ENCODE data around the gene EVX1.

Gene EVX1

DNA sequence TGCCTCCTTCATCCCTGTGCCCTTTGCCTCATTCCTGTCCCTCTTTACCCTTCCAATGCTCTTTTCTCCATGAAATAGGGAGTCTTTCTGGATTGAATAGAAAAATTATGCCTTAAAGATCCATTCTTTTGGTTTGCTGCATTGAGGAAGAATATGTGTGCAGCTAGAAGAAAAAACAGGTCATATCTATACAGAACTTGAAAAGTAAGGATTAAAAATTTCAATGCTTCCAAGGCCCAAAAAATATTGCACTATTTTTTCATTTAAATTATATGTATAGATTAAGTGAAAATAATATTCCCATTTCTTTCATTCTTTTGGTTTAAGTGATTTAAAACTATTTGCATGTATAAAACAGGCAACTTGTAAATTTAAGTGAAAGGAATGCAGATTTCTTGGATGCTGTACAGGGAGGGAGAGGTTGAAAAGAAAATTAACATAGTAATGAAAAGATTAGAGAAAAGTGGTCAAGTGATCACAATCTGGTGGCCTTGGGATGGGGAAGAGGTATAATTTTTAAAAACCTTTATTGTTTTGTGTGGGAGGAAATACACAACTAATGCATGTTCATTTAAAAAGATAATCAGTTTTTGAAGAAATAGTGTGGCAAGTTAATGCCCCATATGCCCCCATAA is 18.5 kb upstream of the EVX1 start:
- no peak for DNase-seq (ENCODE audit: low read depth in 1 of 2, low spot score in 1 of 2)
- in situ Hi-C loops (cut with HindIII; ENCODE audit: low pct_unique_long_range_greater_than_20kb, low sequenced_read_pairs): no loop called here
- no peak for TF ChIP-seq JUND (IDR thresholded peaks at IDR 0.05; ENCODE audit: low read depth)

GRCh38 chr7:27224983-27225934 is 17.3 kb upstream of the EVX1 start:
- no peak for TF ChIP-seq JUND (IDR thresholded peaks at IDR 0.05; ENCODE audit: low read depth)
- in situ Hi-C loops (cut with HindIII; ENCODE audit: low pct_unique_long_range_greater_than_20kb, low sequenced_read_pairs): no loop called here
- no peak for DNase-seq (ENCODE audit: low read depth in 1 of 2, low spot score in 1 of 2)

- in situ Hi-C loops (cut with HindIII; ENCODE audit: low pct_unique_long_range_greater_than_20kb, low sequenced_read_pairs): no loop called here
- no peak for DNase-seq (ENCODE audit: low read depth in 1 of 2, low spot score in 1 of 2)
- TF ChIP-seq JUND (IDR thresholded peaks at IDR 0.05; ENCODE audit: low read depth): no peak
These were observed 13.2 kb upstream of the EVX1 start for GRCh38 chr7:27229448-27229847.

DNA sequence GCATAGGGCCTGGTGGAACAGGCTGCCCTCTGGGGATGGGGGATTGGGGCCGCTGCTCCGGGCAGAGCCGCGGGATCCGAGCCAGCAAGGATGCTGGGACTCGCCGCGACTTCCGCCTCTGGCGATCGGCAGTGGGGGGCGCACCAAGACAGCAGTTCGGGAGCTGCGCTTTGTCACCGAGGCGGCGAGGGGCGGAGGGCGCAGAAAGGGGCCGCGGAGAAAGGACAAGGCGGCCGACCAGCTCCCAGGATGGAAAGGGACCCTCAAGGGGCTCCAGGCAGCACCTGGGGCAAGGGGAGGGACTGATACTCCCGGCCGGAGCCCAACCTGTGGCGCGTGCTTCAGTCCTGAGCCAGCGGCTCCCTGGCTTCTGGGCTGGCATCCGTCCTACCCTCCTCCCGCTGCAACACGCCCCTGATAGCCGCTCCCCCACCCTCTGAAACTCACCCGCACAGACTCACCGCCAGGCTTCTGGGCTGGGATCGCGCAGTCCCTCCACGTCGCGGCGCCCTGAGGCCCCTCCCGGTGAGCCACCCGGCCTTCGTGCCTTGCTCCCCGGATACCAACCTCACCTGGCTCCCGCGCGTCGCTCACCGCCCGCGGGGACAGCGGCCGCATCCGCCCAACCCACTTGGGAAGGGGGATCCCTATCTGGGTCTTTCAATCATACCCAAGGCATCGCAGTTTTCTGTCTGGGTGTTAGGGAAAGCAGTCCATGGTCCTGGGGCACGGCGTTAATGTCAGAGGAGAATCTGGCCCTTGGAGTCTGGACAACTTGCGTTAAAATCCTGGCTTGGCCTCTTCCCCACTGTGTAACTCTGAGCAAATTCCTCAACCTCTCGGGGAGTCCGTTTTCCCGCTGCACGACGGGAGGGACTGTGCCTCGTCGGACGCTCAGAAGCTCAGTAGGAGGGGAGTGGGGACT is 7.0 kb upstream of the EVX1 start:
- no peak for TF ChIP-seq JUND (IDR thresholded peaks at IDR 0.05; ENCODE audit: low read depth)
- peak; percentile 42 to 51 for DNase-seq (ENCODE audit: low read depth in 1 of 2, low spot score in 1 of 2)
- in situ Hi-C loops (cut with HindIII; ENCODE audit: low pct_unique_long_range_greater_than_20kb, low sequenced_read_pairs): no loop called here

GRCh38 chr7:27237735-27238334 is 4.8 kb upstream of the EVX1 start:
- no peak for DNase-seq (ENCODE audit: low read depth in 1 of 2, low spot score in 1 of 2)
- in situ Hi-C loops (cut with HindIII; ENCODE audit: low pct_unique_long_range_greater_than_20kb, low sequenced_read_pairs): no loop called here
- no peak for TF ChIP-seq JUND (IDR thresholded peaks at IDR 0.05; ENCODE audit: low read depth)

GRCh38 chr7:27238979-27239386 is 3.6 kb upstream of the EVX1 start:
- in situ Hi-C loops (cut with HindIII; ENCODE audit: low pct_unique_long_range_greater_than_20kb, low sequenced_read_pairs): no loop called here
- no peak for DNase-seq (ENCODE audit: low read depth in 1 of 2, low spot score in 1 of 2)
- no peak for TF ChIP-seq JUND (IDR thresholded peaks at IDR 0.05; ENCODE audit: low read depth)

GRCh38 chr7:27239387-27240014 is 3.1 kb upstream of the EVX1 start:
- in situ Hi-C loops (cut with HindIII; ENCODE audit: low pct_unique_long_range_greater_than_20kb, low sequenced_read_pairs): no loop called here
- TF ChIP-seq JUND (IDR thresholded peaks at IDR 0.05; ENCODE audit: low read depth): no peak
- DNase-seq (ENCODE audit: low read depth in 1 of 2, low spot score in 1 of 2): no peak

- in situ Hi-C loops (cut with HindIII; ENCODE audit: low pct_unique_long_range_greater_than_20kb, low sequenced_read_pairs): no loop called here
- no peak for TF ChIP-seq JUND (IDR thresholded peaks at IDR 0.05; ENCODE audit: low read depth)
- DNase-seq (ENCODE audit: low read depth in 1 of 2, low spot score in 1 of 2): no peak
These were observed 2.4 kb upstream of the EVX1 start for GRCh38 chr7:27240015-27240731.

DNA sequence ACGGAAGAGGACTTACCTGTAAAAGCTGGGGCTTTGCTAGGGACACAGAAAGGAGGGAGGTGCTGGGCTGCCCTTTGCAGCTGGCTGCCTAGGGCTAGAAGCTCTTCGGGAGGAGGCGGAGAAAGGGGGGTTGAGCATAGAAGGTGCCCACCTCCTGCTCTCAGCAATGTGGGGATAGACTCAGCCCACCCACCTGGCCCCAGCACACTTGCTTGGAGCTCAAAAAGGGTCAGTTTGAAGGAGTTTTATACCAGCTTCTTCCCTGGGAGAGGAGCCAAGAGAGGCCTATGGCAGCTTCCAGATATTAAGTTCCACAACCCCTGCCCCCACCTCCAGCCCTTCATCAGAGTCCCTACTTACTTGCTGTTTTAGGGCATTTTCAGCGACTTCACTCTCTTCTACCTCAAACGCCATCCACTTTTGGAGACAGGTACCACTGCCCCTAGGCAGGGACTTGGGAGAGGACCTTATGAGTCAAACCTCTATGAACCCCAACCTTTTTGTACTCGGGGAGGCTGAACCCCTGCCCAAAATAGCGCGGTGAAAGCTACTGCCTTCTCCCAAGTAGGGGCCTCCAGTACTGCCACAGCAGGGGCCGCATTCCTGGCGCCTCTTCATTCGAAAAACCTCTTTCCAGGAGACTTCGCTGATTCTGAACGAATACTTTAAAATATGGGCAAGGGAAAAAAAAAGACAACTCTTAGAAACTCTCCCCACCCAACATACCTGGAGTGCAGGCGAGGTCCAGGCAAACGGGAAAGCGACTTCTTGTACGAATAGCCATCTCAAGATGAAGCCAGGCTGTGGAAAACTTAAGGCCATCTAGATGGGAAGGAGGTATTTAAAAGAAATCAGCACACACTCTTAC is 1.2 kb upstream of the EVX1 start:
- TF ChIP-seq JUND (IDR thresholded peaks at IDR 0.05; ENCODE audit: low read depth): no peak
- no peak for DNase-seq (ENCODE audit: low read depth in 1 of 2, low spot score in 1 of 2)
- in situ Hi-C loops (cut with HindIII; ENCODE audit: low pct_unique_long_range_greater_than_20kb, low sequenced_read_pairs): no loop called here

GRCh38 chr7:27242154-27242553 is 448 bp upstream of the EVX1 start:
- no peak for TF ChIP-seq JUND (IDR thresholded peaks at IDR 0.05; ENCODE audit: low read depth)
- in situ Hi-C loops (cut with HindIII; ENCODE audit: low pct_unique_long_range_greater_than_20kb, low sequenced_read_pairs): no loop called here
- DNase-seq (ENCODE audit: low read depth in 1 of 2, low spot score in 1 of 2): no peak
